GM19467 (cell line): ENCODE results near the gene HTRA2.

Source experiments
- ATAC-seq: cut with Tn5 transposase; IDR thresholded peaks from one replicate; pipeline ENCODE4 v1.9.1; 2021; ENCODE audit warnings: mild to moderate bottlenecking, moderate library complexity; ENCODE audit not compliant: unreplicated experiment

The HTRA2 gene

DNA sequence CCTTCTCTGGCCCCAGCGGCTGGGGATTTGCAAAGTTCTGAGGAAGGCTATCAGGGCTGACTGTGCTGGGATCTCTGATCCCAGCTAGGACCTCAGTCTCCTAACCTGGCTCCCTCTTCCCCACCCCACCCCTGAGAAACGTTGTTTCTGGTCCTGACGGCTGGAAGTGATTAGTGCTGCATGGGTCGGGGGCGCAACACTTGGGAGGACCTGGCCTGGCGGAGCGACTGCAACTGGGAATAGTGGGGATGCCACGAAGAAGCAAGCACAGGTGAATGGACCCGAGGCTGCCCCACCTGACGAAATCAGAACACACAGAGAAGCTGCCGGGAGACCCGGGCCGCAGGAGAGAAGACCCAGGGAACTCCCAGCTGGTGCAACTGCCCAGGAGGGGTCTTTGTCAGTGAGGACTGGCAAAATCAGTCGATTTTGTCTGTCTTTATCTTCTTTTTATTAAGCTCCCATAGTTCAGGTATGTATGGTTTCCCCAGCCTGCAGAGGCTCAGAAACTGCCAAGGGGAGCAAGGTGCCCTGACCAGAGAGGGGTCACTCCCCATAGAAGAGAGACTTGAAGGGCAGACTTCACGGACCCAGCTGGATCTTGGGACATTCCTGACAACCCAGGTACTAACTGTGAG, 29.7 kb upstream of the HTRA2 start:
- no peak for ATAC-seq

DNA sequence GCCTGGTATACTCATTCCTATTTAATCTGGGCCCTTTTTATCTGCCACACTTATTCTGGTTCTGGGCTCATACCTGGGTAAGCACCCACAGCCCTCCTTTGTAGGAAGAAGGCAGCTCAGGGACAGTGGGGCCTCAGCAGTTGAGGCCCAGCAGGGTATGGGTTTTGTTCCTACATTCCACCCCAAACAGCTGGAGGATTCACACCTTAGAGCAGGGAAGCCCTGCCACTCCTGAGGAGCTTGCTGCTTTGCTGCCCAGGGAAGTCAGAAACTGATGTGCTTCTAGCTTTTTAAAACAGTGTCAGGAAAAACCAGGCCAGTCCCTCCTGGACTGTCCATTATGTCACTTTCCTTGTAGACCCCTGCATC, 29.2 kb upstream of the HTRA2 start:
- ATAC-seq, result no peak

DNA sequence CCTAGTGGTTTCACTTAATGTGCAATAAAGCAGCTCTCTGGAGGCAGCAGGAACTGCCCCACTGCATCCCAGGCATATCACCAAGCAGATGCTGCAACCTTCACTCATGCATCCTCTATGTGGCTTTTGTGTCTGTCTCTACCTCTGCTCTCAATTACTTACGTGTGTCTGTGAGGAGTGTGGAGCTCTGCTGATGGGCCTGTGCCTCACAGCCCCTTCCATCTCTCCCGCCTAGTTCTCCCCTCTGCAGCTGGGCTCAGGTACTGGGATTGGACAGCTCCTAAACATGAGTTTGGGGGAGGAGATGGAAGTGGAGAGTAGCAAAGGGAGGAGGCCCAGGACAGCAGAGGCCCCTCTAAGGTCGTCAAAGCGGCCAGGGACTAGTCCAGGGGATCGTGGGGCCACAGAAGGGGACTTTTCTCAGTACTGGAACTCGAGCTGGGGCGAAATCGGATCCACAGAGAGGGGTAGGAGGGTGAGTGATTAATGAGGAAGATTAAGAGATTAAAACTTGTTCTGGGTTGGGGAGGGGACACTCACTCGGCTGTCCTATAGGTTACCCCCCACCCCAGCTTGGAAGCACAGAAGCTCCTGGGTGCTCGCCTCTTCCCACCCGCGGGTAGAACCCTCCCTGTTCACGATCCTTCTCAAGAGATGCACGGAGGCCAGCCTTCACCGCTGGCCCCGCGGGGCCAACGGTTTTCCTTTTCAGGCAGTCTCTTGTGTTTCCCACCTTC, 28.2 kb upstream of the HTRA2 start:
- ATAC-seq, result no peak

DNA sequence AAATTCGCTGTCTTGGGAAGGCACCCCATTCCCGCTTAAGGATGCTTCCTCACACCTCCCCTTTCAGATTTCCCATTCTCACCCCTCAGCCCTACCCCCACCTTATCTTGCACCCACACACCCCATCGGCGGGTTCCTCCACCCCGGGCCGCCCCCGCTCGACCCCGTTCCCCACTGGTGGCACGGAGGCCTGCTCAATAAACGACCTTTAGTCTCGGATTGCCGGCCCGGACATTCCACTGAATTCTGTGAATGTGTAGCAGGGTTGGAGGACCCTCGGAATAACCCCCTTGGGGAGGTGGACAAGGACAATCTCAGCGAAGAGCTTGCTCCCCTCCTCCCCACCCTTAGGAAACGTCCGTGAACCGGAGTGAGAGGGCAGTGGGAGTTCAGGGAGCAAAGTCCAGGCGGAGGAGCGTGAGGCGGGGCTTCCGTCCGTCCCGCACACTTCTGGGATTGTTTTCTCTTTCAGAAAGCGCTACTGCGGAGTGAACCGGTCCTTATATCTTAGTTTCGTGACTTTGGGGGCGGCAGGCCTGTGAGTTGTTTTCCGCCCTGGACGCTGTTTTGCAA, 27.5 kb upstream of the HTRA2 start:
- no peak for ATAC-seq

- ATAC-seq, result peak; percentile 30
Measured at GRCh38 chr2:74502720-74503505, 26.8 kb upstream of the HTRA2 start.

GRCh38 chr2:74503506-74504475, 25.9 kb upstream of the HTRA2 start:
- no peak for ATAC-seq

- ATAC-seq, result no peak
Measured at GRCh38 chr2:74504591-74504990, 25.1 kb upstream of the HTRA2 start.

DNA sequence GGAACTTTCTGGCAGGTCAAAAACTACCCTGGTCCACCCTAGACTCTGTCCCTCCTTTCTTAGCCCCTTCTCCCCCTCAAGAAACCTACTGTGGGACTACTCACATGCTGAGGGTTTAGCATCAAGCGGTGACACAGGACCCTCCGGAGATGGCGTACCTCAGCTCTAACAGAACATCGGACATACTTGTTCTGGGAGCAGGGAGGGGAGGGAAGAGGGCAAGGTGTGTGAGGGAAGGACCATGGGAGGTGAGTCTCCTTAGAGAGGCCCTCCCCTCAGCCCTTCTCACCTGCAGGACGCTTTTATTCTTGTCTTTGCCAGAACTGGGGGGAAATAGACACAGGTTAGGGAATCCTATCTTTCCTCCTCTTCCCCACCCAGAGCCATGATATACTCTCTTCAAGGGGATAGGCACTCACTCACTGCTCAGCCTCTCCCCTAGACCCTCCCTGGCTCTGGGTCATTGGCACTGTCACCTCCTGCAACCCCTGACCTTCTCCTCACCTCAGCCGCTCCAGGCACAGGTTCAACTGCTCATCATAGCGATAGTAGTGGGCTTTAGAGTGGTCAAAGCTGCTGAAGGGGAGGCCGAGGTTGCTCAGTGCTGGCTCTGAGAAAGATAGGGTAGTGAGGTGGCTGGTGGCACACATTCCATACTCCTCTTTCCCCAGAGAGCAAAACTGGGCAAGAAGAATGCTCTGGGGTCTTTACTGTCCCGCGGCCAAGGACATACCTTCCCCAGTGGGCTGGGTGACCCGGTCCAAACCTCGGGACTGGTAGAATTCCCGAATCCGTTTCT, 24.1 kb upstream of the HTRA2 start:
- no peak for ATAC-seq

DNA sequence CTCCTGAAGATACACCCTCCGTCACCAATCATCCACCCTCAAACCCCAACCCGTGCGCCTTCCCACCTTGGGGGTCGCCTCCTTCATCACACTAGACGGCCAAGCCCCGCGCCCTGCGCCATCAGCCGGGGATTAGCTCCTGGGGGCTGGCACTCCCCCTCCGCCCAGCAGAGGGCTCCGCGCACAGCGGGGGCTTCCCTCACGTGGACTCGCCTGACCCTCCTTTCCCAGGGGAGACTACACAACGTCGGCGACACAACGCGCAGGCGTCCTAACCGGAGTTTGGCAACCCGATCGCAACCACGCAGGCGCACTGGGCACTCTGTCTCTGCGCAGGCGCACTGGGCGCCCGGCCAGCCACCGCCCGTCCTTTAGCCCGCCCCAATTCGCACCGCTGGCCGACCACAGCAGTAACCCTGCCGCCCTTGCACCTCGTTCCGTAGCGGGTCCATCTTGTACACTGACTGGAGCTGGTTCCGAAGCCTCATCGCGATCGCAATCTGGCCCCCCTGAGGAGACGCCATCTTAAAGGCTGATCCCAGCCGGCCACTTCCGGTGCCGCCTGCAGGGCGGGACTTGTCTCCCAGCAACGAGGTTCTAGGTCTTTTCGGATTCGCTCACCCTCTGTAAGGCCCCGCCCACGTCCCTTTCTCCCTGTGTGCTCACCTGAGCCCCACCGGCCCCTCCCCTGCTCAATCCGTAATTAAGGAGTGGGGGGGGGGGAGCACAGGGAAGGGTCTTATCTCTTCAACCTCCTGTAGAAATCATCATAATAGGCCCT, 22.4 kb upstream of the HTRA2 start, which contains the start of gene PCGF1:
TSS of gene PCGF1 (minus strand) at position 551 of the 781 bp plus-strand sequence. CDS start at position 524, 27 bp downstream.
- ATAC-seq, result peak; percentile 85

GRCh38 chr2:74507926-74508520, 21.7 kb upstream of the HTRA2 start:
- ATAC-seq, result peak; percentile 3

DNA sequence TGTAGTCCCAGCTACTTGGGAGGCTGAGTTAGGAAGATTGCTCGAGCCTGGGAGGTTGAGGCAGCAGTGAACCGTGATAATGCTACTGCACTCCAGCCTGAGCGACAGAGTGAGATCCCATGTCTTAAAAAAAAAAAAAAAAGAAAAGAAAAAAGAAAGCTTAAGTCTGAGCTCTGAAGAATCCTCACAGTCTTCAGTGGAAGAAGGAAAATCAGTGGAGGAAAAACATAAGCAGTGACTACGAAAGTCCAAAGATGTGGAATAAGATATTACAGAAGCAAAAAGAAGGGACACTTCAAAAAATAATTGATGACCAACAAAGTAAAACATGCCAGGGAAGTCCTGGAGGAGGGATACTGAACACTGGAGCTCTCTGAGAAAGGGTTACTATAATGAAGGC, 19.5 kb upstream of the HTRA2 start:
- no peak for ATAC-seq

DNA sequence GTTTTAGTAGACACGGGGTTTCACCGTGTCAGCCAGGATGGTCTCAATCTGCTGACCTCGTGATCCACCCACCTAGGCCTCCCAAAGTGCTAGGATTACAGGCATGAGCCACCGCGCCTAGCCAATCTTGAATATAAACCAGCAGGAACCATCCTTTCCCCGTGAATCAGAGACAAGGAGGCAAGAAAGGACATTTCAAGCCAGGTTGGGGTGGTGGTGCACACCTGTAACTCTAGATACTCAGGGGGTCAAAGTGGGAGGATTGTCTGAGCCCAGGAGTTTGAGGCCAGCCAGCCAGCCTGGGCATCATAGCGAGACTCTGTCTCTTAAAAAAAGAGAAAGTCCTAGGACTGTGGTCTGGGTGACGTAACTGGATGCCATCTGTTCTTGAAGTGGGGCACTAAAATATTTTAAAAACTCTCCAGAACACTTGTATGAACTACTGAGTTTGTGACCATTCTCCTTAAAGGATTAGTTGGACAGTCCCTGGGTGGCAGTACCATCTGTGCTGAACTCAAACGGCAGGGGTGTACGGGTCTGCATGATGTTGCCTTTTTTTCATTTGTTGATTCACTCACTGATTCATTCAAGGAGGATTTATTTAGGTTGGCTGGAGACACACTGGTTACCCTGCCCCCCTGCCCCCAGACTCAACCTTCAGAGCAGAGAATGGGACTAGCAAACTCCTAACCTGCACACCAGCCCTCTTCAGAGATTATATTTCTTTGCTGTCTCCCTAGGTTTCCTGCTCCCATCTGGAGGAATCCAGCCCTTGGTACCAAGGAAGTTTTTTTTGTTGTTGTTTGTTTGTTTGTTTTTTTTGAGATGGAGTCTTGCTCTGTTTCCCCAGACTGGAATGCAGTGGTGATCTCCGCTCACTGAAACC, 18.4 kb upstream of the HTRA2 start:
- no peak for ATAC-seq

- no peak for ATAC-seq
Measured at GRCh38 chr2:74512744-74513604, 16.8 kb upstream of the HTRA2 start.

DNA sequence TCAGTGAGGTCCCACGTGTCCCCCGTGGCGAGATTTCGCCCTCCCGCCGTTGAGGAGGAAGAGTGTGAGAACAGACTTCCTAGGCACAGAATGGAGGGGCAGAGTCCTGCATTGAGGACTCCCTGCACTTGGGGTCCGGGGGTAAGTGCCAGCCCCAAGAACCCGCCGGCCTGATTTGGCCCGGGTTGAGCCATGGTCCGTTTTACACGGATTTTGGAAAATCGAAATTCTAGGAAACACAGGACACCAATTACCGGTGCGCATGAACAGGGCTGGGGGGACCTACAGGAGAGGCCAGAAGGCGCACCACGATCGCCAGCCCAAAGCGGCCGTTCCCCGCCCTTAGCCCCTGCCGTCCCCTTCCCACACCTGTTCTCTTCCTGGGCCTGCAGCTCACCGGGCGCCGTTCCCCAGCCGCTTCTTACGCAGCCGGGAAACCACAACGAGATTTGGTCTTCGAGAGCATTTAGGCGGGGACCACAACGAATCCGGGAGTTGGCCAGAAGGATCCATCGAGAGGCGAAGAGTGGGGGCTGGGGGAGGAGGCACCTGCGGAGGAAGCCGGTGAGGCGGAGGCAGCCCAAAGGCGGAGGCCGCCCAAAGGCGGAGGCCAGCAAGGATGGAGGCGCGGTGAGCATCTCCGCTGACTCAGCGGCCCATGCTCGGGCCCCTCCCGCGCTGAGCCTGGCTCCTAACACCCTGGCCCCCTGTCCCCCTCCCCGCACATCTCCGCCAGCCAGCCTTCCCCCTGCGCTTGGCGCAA, 15.9 kb upstream of the HTRA2 start:
- no peak for ATAC-seq

DNA sequence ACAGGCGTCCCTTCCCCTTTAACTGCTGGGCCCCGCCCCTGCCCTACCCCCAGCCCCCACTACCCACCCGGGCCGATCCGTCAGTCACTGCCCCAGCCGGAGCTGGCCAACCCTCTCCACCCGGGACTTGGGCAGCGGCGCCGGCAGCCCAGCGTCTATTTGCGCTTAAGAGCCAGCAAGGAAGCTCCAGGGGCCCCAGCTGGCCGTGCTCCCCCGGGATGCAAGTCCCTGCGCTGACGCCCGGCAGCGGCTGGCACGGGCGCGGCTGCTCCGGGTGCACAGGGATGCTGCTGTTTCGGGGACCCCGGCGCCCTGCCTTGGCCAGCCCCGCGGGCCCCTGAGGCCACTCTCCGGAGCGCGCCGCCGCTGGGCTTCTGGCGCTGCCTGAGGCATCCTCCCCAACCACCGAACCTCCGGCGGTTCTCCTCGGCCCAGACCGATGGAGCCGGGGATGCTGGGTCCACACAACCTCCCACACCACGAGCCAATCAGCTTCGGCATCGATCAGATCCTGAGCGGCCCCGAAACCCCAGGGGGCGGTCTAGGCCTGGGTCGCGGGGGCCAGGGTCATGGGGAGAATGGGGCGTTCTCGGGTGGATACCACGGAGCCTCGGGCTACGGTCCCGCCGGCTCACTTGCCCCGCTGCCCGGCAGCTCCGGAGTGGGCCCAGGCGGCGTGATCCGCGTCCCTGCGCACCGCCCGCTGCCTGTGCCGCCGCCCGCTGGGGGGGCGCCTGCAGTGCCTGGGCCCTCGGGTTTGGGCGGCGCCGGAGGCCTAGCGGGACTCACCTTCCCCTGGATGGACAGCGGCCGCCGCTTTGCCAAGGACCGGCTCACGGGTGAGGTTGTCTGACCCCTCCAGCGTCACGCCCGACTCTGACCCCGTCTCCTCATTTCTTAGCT, 15.1 kb upstream of the HTRA2 start, which contains the start of gene TLX2:
TSS of gene TLX2 (plus strand) at position 83 of the 903 bp plus-strand sequence. CDS start at position 440, 357 bp downstream.
- no peak for ATAC-seq
